GM11168 (cell line): ENCODE data around the gene FH.

Experiments used
- in situ Hi-C: fragments of 300-500 bp; cut with MboI; formaldehyde crosslinking; loops from one replicate; pipeline ENCODE4 v1.12.0; 2022; ENCODE audit warnings: low sequenced_read_pairs; ENCODE audit not compliant: unreplicated experiment

The FH gene

DNA sequence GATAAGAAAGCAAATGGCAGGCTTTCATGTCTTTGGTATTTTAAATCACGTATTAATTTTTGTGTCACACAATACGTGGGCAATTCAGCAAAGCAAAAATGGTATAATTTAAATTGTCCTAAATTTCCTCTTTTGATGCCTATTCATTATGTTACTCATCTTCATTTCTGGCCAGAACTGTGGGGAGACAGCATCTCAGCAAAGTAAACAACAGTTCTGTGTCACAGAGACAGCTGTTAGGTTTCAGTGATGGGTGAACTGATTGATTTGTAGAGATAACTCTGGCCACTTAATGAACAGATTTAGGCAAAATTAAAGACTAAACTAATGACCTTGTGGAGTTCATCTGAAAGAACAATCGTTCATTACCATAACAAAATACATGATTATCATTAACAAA, 49.2 kb downstream of the FH start:
- in situ Hi-C loops, result no loop called here

DNA sequence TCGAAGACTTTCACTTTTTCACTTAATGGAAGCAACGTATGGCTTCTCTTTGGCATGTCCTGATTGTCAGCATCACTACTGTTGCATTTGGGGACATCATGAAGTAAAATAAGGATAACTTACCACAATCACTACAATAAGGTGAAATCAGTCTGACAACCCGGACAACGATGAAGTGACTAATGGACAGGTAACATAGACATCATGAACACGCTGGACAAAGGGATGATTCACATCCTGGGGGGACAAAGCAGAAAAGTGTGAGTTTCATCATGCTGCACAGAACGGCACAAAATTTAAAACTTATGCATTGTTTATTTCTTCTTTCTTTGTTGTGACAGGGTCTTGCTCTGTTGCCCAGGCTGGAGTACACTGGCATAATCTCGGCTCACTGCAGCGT, 53.9 kb downstream of the FH start:
- in situ Hi-C loops, result no loop called here

DNA sequence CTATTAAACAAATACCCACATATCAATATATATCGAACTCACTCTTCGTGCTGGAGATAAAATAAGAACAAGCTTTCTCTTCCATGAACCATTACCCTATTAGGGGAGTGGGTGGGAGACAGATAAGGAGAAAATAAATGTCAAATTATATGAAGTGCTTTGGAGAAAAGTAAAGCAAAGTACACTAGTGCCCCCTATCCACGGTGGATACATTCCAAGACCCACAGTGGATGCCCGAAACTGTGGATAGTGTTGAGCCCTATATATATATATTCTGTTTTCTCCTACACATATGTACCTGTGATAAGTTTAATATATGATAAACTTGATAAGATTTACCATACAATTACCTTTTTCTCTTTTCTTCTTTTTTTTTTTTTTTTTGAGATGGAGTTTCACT, 54.6 kb downstream of the FH start:
- in situ Hi-C loops, result no loop called here

GRCh38 chr1:241462391-241462790, 57.2 kb downstream of the FH start:
- in situ Hi-C loops, result no loop called here

- in situ Hi-C loops, result no loop called here
Measured at GRCh38 chr1:241460098-241460873, 59.3 kb downstream of the FH start.

GRCh38 chr1:241459186-241459802, 60.3 kb downstream of the FH start:
- in situ Hi-C loops, result no loop called here

DNA sequence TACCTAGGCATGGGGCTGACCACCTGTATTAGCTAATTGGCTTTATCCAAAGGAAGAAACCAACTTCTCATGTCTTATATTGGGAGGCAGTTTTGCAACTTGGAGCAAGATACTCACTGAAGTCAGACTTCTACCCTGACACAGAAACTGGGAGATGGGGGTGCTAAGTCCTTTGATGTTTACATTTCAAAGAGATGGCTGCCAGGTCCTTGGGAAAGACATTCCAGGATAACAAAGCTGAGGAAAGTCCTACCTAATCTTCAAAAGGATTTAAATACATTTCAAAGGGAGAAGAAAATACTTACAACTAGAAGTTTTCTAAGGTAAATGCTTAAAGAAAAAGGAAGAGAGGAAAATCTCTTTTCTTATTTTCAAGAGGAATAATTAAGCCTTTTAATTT, 62.1 kb downstream of the FH start:
- in situ Hi-C loops, result no loop called here

- in situ Hi-C loops, result no loop called here
Measured at GRCh38 chr1:241456743-241457142, 62.8 kb downstream of the FH start.

- in situ Hi-C loops, result no loop called here
Measured at GRCh38 chr1:241453732-241454131, 65.8 kb downstream of the FH start.

DNA sequence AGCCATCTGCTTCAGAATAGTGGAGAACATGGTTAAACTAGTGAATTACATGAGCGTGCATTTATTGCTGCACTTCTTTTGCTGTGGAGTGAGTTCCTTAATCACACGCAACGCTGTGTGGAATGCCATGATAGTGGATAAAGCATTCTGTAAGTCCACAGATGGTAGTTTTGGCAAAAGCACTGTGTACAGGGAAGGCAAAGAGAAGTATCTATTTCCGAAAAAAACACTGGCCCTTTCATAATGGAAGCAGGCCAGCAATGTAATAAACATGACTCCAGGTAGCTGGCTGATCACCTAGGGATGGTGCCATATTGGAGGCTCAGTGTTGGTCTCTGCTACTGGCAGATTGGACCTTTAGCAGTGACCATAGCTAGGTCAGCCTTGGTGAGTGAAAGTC, 67.6 kb downstream of the FH start:
- in situ Hi-C loops, result no loop called here
